NCI-H2171 (cell line): Measurements from ENCODE around the gene MPPED2.
"Not testable (repeated sequence)": the region's sequence is repeated elsewhere in the genome, so short reads cannot be mapped to it uniquely, and the experiment has no call there.

Experiments used
- DNase-seq: peaks from one replicate; lab custom pipeline; 2025; lab: John Stamatoyannopoulos, UW

MPPED2 gene

GRCh38 chr11:30579415-30580175 is 6.6 kb downstream of the MPPED2 start:
- no peak for DNase-seq

GRCh38 chr11:30578406-30578805 is 7.7 kb downstream of the MPPED2 start:
- DNase-seq, result no peak

GRCh38 chr11:30573951-30574350 is 12.2 kb downstream of the MPPED2 start:
- DNase-seq, result no peak

GRCh38 chr11:30568931-30569330 is 17.2 kb downstream of the MPPED2 start:
- DNase-seq, result no peak

- DNase-seq, result no peak
Measured at GRCh38 chr11:30567644-30568043, 18.5 kb downstream of the MPPED2 start.

- no peak for DNase-seq
Measured at GRCh38 chr11:30567120-30567519, 19.0 kb downstream of the MPPED2 start.

GRCh38 chr11:30566482-30566881 is 19.7 kb downstream of the MPPED2 start:
- no peak for DNase-seq

GRCh38 chr11:30565027-30565426 is 21.1 kb downstream of the MPPED2 start:
- DNase-seq, result no peak

- no peak for DNase-seq
Measured at GRCh38 chr11:30561691-30562415, 24.3 kb downstream of the MPPED2 start.

GRCh38 chr11:30560206-30561106 is 25.7 kb downstream of the MPPED2 start:
- no peak for DNase-seq

GRCh38 chr11:30559004-30559403 is 27.1 kb downstream of the MPPED2 start:
- DNase-seq, result no peak

- not testable (repeated sequence) for DNase-seq
Measured at GRCh38 chr11:30554587-30554986, 31.6 kb downstream of the MPPED2 start.

GRCh38 chr11:30553521-30554110 is 32.5 kb downstream of the MPPED2 start:
- DNase-seq, result no peak

- no peak for DNase-seq
Measured at GRCh38 chr11:30552839-30553238, 33.3 kb downstream of the MPPED2 start.

GRCh38 chr11:30550022-30550542 is 36.1 kb downstream of the MPPED2 start:
- DNase-seq, result no peak

GRCh38 chr11:30549565-30549964 is 36.6 kb downstream of the MPPED2 start:
- DNase-seq, result no peak

- DNase-seq, result no peak
Measured at GRCh38 chr11:30546334-30546733, 39.8 kb downstream of the MPPED2 start.

GRCh38 chr11:30545507-30545906 is 40.6 kb downstream of the MPPED2 start:
- DNase-seq, result no peak

- no peak for DNase-seq
Measured at GRCh38 chr11:30543066-30543465, 43.1 kb downstream of the MPPED2 start.

GRCh38 chr11:30540781-30541180 is 45.4 kb downstream of the MPPED2 start:
- DNase-seq, result no peak

- DNase-seq, result no peak
Measured at GRCh38 chr11:30538251-30538650, 47.9 kb downstream of the MPPED2 start.

GRCh38 chr11:30535818-30536217 is 50.3 kb downstream of the MPPED2 start:
- no peak for DNase-seq
